ENCODE results near the gene POR.

GRCh38 chr7:75995996-75996395 is 81.0 kb downstream of the POR start:
- TF ChIP-seq, protein P1, sequence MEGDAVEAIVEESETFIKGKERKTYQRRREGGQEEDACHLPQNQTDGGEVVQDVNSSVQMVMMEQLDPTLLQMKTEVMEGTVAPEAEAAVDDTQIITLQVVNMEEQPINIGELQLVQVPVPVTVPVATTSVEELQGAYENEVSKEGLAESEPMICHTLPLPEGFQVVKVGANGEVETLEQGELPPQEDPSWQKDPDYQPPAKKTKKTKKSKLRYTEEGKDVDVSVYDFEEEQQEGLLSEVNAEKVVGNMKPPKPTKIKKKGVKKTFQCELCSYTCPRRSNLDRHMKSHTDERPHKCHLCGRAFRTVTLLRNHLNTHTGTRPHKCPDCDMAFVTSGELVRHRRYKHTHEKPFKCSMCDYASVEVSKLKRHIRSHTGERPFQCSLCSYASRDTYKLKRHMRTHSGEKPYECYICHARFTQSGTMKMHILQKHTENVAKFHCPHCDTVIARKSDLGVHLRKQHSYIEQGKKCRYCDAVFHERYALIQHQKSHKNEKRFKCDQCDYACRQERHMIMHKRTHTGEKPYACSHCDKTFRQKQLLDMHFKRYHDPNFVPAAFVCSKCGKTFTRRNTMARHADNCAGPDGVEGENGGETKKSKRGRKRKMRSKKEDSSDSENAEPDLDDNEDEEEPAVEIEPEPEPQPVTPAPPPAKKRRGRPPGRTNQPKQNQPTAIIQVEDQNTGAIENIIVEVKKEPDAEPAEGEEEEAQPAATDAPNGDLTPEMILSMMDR (IDR thresholded peaks at IDR 0.05), result no peak
- no peak for TF ChIP-seq POLR2AphosphoS5 (IDR thresholded peaks at IDR 0.05)

Measured in esophagus muscularis mucosa (tissue), 3 donors.